GM23338 (cell line): ENCODE data around the gene ERC2. TPM values are rescaled to one million over a fixed set of nuclear protein-coding genes. Genes with fewer than 3 reads are reported as not detected.
A peak's percentile ranks its signal among the peaks of the same experiment; 100 is the strongest.

Experiments
- ATAC-seq: fragments of 200-7000 bp; cut with Tn5 transposase; 3 replicates; pipeline ENCODE4 v1.9.1; 2020
- DNase-seq: peaks from one replicate; pipeline ENCODE4 v3.0.0-alpha.2; 2015; ENCODE audit warnings: low spot score
- H2AFZ ChIP-seq: fragments of 200-600 bp; sonication (generic); 2 replicates; pipeline ENCODE4 v1.8.0; 2016; ENCODE audit warnings: antibody characterized with exemption, mild to moderate bottlenecking, moderate library complexity
- H3F3A ChIP-seq: fragments of 200-600 bp; sonication (generic); replicated peaks from 2 replicates; pipeline ENCODE4 v1.8.0; 2017; ENCODE audit warnings: antibody characterized with exemption, mixed run types, low read depth
- H3K27ac ChIP-seq: fragments of 200-600 bp; sonication (generic); 2 replicates; pipeline ENCODE4 v1.6.1; 2016; ENCODE audit warnings: low read depth
- H3K27me3 ChIP-seq: fragments of 200-600 bp; sonication (generic); 2 replicates; pipeline ENCODE4 v1.8.0; 2016; ENCODE audit warnings: mild to moderate bottlenecking, mixed run types, moderate library complexity; ENCODE audit not compliant: insufficient read depth
- H3K36me3 ChIP-seq: fragments of 200-600 bp; sonication (generic); 2 replicates; pipeline ENCODE4 v1.8.0; 2016; ENCODE audit warnings: mild to moderate bottlenecking; ENCODE audit not compliant: insufficient read depth
- H3K4me1 ChIP-seq: fragments of 200-600 bp; sonication (generic); 2 replicates; pipeline ENCODE4 v1.8.0; 2016; ENCODE audit warnings: mild to moderate bottlenecking, moderate library complexity; ENCODE audit not compliant: insufficient read depth
- H3K4me2 ChIP-seq: fragments of 200-600 bp; sonication (generic); 2 replicates; pipeline ENCODE4 v1.7.1; 2017; ENCODE audit warnings: mixed run types
- H3K4me3 ChIP-seq: fragments of 200-600 bp; sonication (generic); 2 replicates; pipeline ENCODE4 v1.6.1; 2016; ENCODE audit warnings: mixed run types
- H3K79me2 ChIP-seq: fragments of 200-600 bp; sonication (generic); replicated peaks from 2 replicates; pipeline ENCODE4 v1.8.0; 2017; ENCODE audit warnings: mild to moderate bottlenecking; ENCODE audit not compliant: insufficient read depth
- H3K9me2 ChIP-seq: fragments of 200-600 bp; sonication (generic); 2 replicates; pipeline ENCODE4 v1.8.0; 2017; ENCODE audit not compliant: insufficient read depth
- H4K20me1 ChIP-seq: fragments of 200-600 bp; sonication (generic); replicated peaks from 2 replicates; pipeline ENCODE4 v1.8.0; 2017; ENCODE audit warnings: mild to moderate bottlenecking; ENCODE audit not compliant: insufficient read depth
- H3K27ac Mint-ChIP-seq: 2 replicates; pipeline ENCODE4 v1.8.0; 2020; ENCODE audit warnings: inconsistent platforms, mild to moderate bottlenecking, moderate library complexity, mixed read lengths
- H3K27me3 Mint-ChIP-seq: 3 replicates; pipeline ENCODE4 v1.8.0; 2022; ENCODE audit warnings: low read depth, mild to moderate bottlenecking, moderate library complexity, mixed read lengths, inconsistent platforms; ENCODE audit not compliant: insufficient read depth, poor library complexity
- H3K36me3 Mint-ChIP-seq: 3 replicates; pipeline ENCODE4 v1.8.0; 2021; ENCODE audit warnings: low read depth, mild to moderate bottlenecking, inconsistent platforms, moderate library complexity, mixed read lengths
- H3K4me1 Mint-ChIP-seq: 3 replicates; pipeline ENCODE4 v1.8.0; 2020; ENCODE audit warnings: mild to moderate bottlenecking, inconsistent platforms, mixed read lengths
- H3K4me3 Mint-ChIP-seq: 3 replicates; pipeline ENCODE4 v1.8.0; 2021; ENCODE audit warnings: moderate library complexity, mild to moderate bottlenecking, inconsistent platforms, mixed read lengths
- H3K9me3 Mint-ChIP-seq: 3 replicates; pipeline ENCODE4 v1.8.0; 2020; ENCODE audit warnings: moderate library complexity, mild to moderate bottlenecking, inconsistent platforms, mixed read lengths
- CREB1 ChIP-seq: fragments of 250-450 bp; sonication (Bioruptor Pico); IDR thresholded peaks from 2 replicates; pipeline ENCODE4 v1.5.0; 2020; ENCODE audit warnings: low read depth, mild to moderate bottlenecking, moderate library complexity
- EZH2phosphoT487 ChIP-seq: fragments of 200-600 bp; sonication (generic); IDR thresholded peaks from one replicate; pipeline ENCODE4 v1.8.1; 2018; ENCODE audit warnings: antibody characterized with exemption; ENCODE audit not compliant: unreplicated experiment
- JUNB ChIP-seq: IDR thresholded peaks from one replicate; pipeline ENCODE4 v1.6.1; 2016; ENCODE audit warnings: antibody characterized with exemption; ENCODE audit not compliant: unreplicated experiment
- NANOG ChIP-seq: IDR thresholded peaks from 2 replicates; pipeline ENCODE4 v1.6.1; 2016; ENCODE audit warnings: antibody characterized with exemption, borderline replicate concordance
- POLR2AphosphoS5 ChIP-seq: IDR thresholded peaks from 2 replicates; pipeline ENCODE4 v1.6.1; 2016; ENCODE audit warnings: antibody characterized with exemption, low read depth
- ZNF114 ChIP-seq: fragments of 250-450 bp; sonication (Bioruptor Pico); IDR thresholded peaks from 2 replicates; pipeline ENCODE4 v1.5.0; 2020; ENCODE audit warnings: mild to moderate bottlenecking, moderate library complexity
- polyA plus RNA-seq: library from polyadenylated mRNA; unstranded; fragments of >200 nt; fragmentation: Nextera tagmentation; extraction: Ambion mirVana; gene quantifications from 2 replicates; pipeline ENCODE4 v1.2.1, GENCODE V29; 2016
- total RNA-seq: library from RNA; depleted of rRNA; stranded (reverse); fragments of >200 nt; shearing (Covaris generic); gene quantifications from 2 replicates; pipeline ENCODE4 v1.2.3, GENCODE V29; 2014
- TF ChIP-seq, protein P1 (sequence below): fragments of 250-450 bp; sonication (Bioruptor Pico); IDR thresholded peaks from 2 replicates; pipeline ENCODE4 v1.5.0; 2020; ENCODE audit warnings: mild to moderate bottlenecking, moderate library complexity

Gene ERC2
- total and polyA plus RNA-seq, 2 experiments from 2014 or later = 11.8 to 13.7 TPM

- TF ChIP-seq, protein P1, sequence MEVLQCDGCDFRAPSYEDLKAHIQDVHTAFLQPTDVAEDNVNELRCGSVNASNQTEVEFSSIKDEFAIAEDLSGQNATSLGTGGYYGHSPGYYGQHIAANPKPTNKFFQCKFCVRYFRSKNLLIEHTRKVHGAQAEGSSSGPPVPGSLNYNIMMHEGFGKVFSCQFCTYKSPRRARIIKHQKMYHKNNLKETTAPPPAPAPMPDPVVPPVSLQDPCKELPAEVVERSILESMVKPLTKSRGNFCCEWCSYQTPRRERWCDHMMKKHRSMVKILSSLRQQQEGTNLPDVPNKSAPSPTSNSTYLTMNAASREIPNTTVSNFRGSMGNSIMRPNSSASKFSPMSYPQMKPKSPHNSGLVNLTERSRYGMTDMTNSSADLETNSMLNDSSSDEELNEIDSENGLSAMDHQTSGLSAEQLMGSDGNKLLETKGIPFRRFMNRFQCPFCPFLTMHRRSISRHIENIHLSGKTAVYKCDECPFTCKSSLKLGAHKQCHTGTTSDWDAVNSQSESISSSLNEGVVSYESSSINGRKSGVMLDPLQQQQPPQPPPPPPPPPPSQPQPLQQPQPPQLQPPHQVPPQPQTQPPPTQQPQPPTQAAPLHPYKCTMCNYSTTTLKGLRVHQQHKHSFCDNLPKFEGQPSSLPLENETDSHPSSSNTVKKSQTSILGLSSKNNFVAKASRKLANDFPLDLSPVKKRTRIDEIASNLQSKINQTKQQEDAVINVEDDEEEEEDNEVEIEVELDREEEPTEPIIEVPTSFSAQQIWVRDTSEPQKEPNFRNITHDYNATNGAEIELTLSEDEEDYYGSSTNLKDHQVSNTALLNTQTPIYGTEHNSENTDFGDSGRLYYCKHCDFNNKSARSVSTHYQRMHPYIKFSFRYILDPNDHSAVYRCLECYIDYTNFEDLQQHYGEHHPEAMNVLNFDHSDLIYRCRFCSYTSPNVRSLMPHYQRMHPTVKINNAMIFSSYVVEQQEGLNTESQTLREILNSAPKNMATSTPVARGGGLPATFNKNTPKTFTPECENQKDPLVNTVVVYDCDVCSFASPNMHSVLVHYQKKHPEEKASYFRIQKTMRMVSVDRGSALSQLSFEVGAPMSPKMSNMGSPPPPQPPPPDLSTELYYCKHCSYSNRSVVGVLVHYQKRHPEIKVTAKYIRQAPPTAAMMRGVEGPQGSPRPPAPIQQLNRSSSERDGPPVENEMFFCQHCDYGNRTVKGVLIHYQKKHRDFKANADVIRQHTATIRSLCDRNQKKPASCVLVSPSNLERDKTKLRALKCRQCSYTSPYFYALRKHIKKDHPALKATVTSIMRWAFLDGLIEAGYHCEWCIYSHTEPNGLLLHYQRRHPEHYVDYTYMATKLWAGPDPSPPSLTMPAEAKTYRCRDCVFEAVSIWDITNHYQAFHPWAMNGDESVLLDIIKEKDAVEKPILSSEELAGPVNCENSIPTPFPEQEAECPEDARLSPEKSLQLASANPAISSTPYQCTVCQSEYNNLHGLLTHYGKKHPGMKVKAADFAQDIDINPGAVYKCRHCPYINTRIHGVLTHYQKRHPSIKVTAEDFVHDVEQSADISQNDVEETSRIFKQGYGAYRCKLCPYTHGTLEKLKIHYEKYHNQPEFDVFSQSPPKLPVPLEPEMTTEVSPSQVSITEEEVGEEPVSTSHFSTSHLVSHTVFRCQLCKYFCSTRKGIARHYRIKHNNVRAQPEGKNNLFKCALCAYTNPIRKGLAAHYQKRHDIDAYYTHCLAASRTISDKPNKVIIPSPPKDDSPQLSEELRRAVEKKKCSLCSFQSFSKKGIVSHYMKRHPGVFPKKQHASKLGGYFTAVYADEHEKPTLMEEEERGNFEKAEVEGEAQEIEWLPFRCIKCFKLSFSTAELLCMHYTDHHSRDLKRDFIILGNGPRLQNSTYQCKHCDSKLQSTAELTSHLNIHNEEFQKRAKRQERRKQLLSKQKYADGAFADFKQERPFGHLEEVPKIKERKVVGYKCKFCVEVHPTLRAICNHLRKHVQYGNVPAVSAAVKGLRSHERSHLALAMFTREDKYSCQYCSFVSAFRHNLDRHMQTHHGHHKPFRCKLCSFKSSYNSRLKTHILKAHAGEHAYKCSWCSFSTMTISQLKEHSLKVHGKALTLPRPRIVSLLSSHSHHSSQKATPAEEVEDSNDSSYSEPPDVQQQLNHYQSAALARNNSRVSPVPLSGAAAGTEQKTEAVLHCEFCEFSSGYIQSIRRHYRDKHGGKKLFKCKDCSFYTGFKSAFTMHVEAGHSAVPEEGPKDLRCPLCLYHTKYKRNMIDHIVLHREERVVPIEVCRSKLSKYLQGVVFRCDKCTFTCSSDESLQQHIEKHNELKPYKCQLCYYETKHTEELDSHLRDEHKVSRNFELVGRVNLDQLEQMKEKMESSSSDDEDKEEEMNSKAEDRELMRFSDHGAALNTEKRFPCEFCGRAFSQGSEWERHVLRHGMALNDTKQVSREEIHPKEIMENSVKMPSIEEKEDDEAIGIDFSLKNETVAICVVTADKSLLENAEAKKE (CRISPR knock-in tag) = no peak
- TF ChIP-seq NANOG = no peak
- TF ChIP-seq ZNF114 (CRISPR knock-in tag) = no peak
- TF ChIP-seq EZH2phosphoT487 = no peak
Measured at GRCh38 chr3:56415652-56416051, 52.6 kb downstream of the ERC2 start (continued).

DNA sequence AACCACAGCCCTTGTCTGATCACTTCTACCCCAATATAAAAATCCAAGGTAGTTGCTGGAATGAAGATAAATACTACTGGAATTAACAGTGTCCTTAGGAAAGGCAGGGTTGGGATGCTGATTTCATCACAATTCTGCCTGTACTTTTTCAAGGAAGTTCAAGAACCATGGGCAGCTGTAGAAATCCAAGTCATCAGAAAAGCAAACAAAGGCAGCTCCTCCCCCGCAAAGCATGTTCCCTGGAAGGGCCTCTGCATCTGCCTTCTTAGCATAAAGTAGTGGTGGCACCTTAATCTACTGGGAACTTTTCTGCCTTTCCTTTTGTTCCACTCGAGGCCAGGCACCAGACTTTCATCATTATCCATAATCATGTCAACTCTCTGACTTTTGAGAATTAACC is 54.4 kb downstream of the ERC2 start:
- peak overlapping the region; percentile 24; the same call in 1 of the 2 replicates for H3K4me2 ChIP-seq
- H3K4me1 Mint-ChIP-seq = peaks cover 14% of the 10 kb centered on the region
- H3F3A ChIP-seq = no peaks in the 10 kb centered on the region
- peaks cover 5% of the 10 kb centered on the region; the same call in 1 of the 2 replicates for H3K9me2 ChIP-seq
- H2AFZ ChIP-seq = no peak overlapping the region
- no peak overlapping the region for H3K27ac ChIP-seq
- H3K4me1 ChIP-seq = peaks cover 8% of the 10 kb centered on the region; the same call in 1 of the 2 replicates
- no peaks in the 10 kb centered on the region for H4K20me1 ChIP-seq
- H3K79me2 ChIP-seq = no peaks in the 10 kb centered on the region
- H3K36me3 ChIP-seq = no peaks in the 10 kb centered on the region
- H3K27me3 Mint-ChIP-seq = peaks cover 4% of the 10 kb centered on the region
- H3K4me3 ChIP-seq = no peak overlapping the region
- H3K36me3 Mint-ChIP-seq = peaks cover 8% of the 10 kb centered on the region
- H3K27me3 ChIP-seq = no peaks in the 10 kb centered on the region
- DNase-seq = peak; percentile 21
- no peaks in the 10 kb centered on the region for H3K9me3 Mint-ChIP-seq
- H3K4me3 Mint-ChIP-seq = no peak overlapping the region; the same call in 2 of the 3 replicates
- no peak for ATAC-seq
- H3K27ac Mint-ChIP-seq = peak overlapping the region; percentile 41; the same call in 1 of the 2 replicates
- TF ChIP-seq JUNB (no peak), CREB1 (CRISPR knock-in tag) (no peak), POLR2AphosphoS5 (no peak), NANOG (no peak)
- TF ChIP-seq, protein P1 (CRISPR knock-in tag) = no peak
